Neural cell (in vitro differentiated cells): ENCODE results near the gene TSPAN9. TPM values are rescaled to one million over a fixed set of nuclear protein-coding genes. Genes with fewer than 3 reads are reported as not detected.
A peak's percentile ranks its signal among the peaks of the same experiment; 100 is the strongest.

ENCODE experiments used
- H2AFZ ChIP-seq: fragments of 200-600, 300-800 bp; sonication (generic), shearing (Covaris generic); 2 replicates; pipeline ENCODE4 v1.6.0; 2014; ENCODE audit warnings: low read depth, mild to moderate bottlenecking, antibody characterized with exemption, low read length, moderate library complexity
- H3F3A ChIP-seq: fragments of 200-600 bp; shearing (Covaris generic); 2 replicates; pipeline ENCODE4 v1.6.1; 2016; ENCODE audit warnings: mild to moderate bottlenecking, moderate library complexity, mixed read lengths, antibody characterized with exemption, low read length; ENCODE audit not compliant: insufficient read depth, poor library complexity, severe bottlenecking
- H3K27ac ChIP-seq: fragments of 200-600, 300-800 bp; sonication (generic), shearing (Covaris generic); 2 replicates; pipeline ENCODE4 v1.5.1; 2014; ENCODE audit warnings: mild to moderate bottlenecking, low read length, moderate library complexity
- H3K27me3 ChIP-seq: fragments of 300-800, 200-600 bp; sonication (generic), shearing (Covaris generic); 2 replicates; pipeline ENCODE4 v1.6.0; 2014; ENCODE audit warnings: mild to moderate bottlenecking, low read depth, low read length, moderate library complexity; ENCODE audit not compliant: insufficient read depth
- H3K36me3 ChIP-seq: fragments of 300-800, 200-600 bp; sonication (generic), shearing (Covaris generic); 2 replicates; pipeline ENCODE4 v1.5.1; 2014; ENCODE audit warnings: mild to moderate bottlenecking, antibody characterized with exemption, low read length, moderate library complexity; ENCODE audit not compliant: insufficient read depth
- H3K4me2 ChIP-seq: fragments of 300-800, 200-600 bp; sonication (generic), shearing (Covaris generic); 2 replicates; pipeline ENCODE4 v1.6.0; 2014; ENCODE audit warnings: mild to moderate bottlenecking, low read length
- H3K4me3 ChIP-seq: fragments of 300-800, 200-600 bp; sonication (generic), shearing (Covaris generic); 2 replicates; pipeline ENCODE4 v1.5.1; 2014; ENCODE audit warnings: mild to moderate bottlenecking, low read length, moderate library complexity
- H3K79me2 ChIP-seq: fragments of 200-600 bp; shearing (Covaris generic); replicated peaks from 2 replicates; pipeline ENCODE4 v1.6.0; 2014; ENCODE audit warnings: mild to moderate bottlenecking, low read length, moderate library complexity; ENCODE audit not compliant: insufficient read depth
- H3K9ac ChIP-seq: fragments of 300-800, 200-600 bp; sonication (generic), shearing (Covaris generic); 2 replicates; pipeline ENCODE4 v1.6.1; 2016; ENCODE audit warnings: mild to moderate bottlenecking, low read length, mixed read lengths
- H3K9me2 ChIP-seq: fragments of 200-600 bp; shearing (Covaris generic); 2 replicates; pipeline ENCODE4 v1.6.1; 2016; ENCODE audit warnings: mild to moderate bottlenecking, low read length, mixed read lengths; ENCODE audit not compliant: insufficient read depth
- H3K9me3 ChIP-seq: fragments of 200-600, 300-800 bp; sonication (generic), shearing (Covaris generic); 2 replicates; pipeline ENCODE4 v1.6.1; 2016; ENCODE audit warnings: mild to moderate bottlenecking, mixed run types, low read length, moderate library complexity, mixed read lengths
- H4K20me1 ChIP-seq: fragments of 200-600 bp; shearing (Covaris generic); 2 replicates; pipeline ENCODE4 v1.6.1; 2016; ENCODE audit warnings: mild to moderate bottlenecking, mixed run types; ENCODE audit not compliant: insufficient read depth
- EP300 ChIP-seq: fragments of 450-650 bp; conservative IDR thresholded peaks from 2 replicates; pipeline ENCODE4 v1.6.1; 2014; ENCODE audit warnings: antibody characterized with exemption, mild to moderate bottlenecking, moderate library complexity; ENCODE audit not compliant: poor library complexity, severe bottlenecking
- EZH2 ChIP-seq: fragments of 200-600, 300-800 bp; shearing (Covaris generic), sonication (generic); IDR thresholded peaks from 2 replicates; pipeline ENCODE4 v1.6.1; 2014; ENCODE audit warnings: antibody characterized with exemption, low read length, borderline replicate concordance, mild to moderate bottlenecking; ENCODE audit not compliant: insufficient read depth, poor library complexity, severe bottlenecking
- MXI1 ChIP-seq: fragments of 450-650 bp; conservative IDR thresholded peaks from 2 replicates; pipeline ENCODE4 v1.6.1; 2014; ENCODE audit warnings: antibody characterized with exemption, mild to moderate bottlenecking; ENCODE audit not compliant: poor library complexity, severe bottlenecking
- POLR2AphosphoS5 ChIP-seq: IDR thresholded peaks from 2 replicates; pipeline ENCODE4 v1.6.1; 2012
- RAD21 ChIP-seq: fragments of 450-650 bp; conservative IDR thresholded peaks from 2 replicates; pipeline ENCODE4 v1.6.1; 2014; ENCODE audit warnings: antibody characterized with exemption, mild to moderate bottlenecking, moderate library complexity
- SMC3 ChIP-seq: fragments of 450-650 bp; conservative IDR thresholded peaks from 2 replicates; pipeline ENCODE4 v1.6.1; 2014; ENCODE audit warnings: antibody characterized with exemption, mild to moderate bottlenecking, moderate library complexity; ENCODE audit not compliant: poor library complexity
- TAF1 ChIP-seq: IDR thresholded peaks from 2 replicates; pipeline ENCODE4 v1.6.1; 2012; ENCODE audit warnings: low read depth
- polyA plus RNA-seq: library from polyadenylated mRNA; depleted of rRNA; stranded (reverse); fragments of >200 nt; gene quantifications from 2 replicates; pipeline ENCODE4 v1.2.3, GENCODE V29; 2014
- TF ChIP-seq, protein P1 (sequence below): IDR thresholded peaks from 2 replicates; pipeline ENCODE4 v1.6.1; 2012; ENCODE audit warnings: borderline replicate concordance
- TF ChIP-seq, protein P2 (sequence below): fragments of 450-650 bp; IDR thresholded peaks from 2 replicates; pipeline ENCODE4 v1.5.1; 2014; ENCODE audit warnings: antibody characterized with exemption, mild to moderate bottlenecking, moderate library complexity; ENCODE audit not compliant: poor library complexity, severe bottlenecking

The TSPAN9 gene
- polyA plus RNA-seq, 1 donor from 2014 or later = 11.9 TPM

DNA sequence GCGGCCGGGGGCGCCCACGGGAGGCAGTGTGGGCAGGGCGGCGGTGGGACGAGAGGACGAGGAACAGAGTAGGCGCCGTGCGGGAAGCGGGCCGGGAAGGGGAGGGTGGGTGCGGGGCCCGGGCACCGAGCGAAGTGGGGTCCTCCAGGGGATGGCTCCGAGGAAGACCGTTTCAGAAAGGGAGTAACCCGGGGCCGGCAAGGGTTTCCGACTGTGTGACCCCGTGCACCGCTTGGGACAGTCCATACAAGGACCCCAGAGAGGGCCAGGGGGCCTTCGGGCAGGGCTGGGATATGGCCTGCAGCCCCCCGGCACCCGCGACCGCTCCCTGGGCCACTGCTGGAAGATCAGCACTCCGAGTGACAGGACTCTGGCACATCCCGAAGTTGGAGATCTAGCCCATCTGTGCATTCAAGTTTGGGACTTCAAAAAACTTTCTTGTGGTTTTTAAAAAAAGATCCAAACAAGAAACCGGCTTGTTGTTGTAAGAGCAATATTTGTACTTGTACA is 448 bp downstream of the TSPAN9 start:
- no peaks in the 10 kb centered on the region for H3K79me2 ChIP-seq
- no peaks in the 10 kb centered on the region for H3F3A ChIP-seq
- no peak overlapping the region for H3K27ac ChIP-seq
- no peaks in the 10 kb centered on the region for H3K9me3 ChIP-seq
- no peaks in the 10 kb centered on the region for H3K36me3 ChIP-seq
- H3K27me3 ChIP-seq = no peaks in the 10 kb centered on the region
- no peak for TF ChIP-seq EP300
- H2AFZ ChIP-seq = no peak overlapping the region
- H3K9ac ChIP-seq = peak overlapping the region; percentile 60
- peak overlapping the region; percentile 11 for H3K4me2 ChIP-seq
- peak overlapping the region; percentile 69 for H3K4me3 ChIP-seq
- H4K20me1 ChIP-seq = no peaks in the 10 kb centered on the region
- no peaks in the 10 kb centered on the region for H3K9me2 ChIP-seq

DNA sequence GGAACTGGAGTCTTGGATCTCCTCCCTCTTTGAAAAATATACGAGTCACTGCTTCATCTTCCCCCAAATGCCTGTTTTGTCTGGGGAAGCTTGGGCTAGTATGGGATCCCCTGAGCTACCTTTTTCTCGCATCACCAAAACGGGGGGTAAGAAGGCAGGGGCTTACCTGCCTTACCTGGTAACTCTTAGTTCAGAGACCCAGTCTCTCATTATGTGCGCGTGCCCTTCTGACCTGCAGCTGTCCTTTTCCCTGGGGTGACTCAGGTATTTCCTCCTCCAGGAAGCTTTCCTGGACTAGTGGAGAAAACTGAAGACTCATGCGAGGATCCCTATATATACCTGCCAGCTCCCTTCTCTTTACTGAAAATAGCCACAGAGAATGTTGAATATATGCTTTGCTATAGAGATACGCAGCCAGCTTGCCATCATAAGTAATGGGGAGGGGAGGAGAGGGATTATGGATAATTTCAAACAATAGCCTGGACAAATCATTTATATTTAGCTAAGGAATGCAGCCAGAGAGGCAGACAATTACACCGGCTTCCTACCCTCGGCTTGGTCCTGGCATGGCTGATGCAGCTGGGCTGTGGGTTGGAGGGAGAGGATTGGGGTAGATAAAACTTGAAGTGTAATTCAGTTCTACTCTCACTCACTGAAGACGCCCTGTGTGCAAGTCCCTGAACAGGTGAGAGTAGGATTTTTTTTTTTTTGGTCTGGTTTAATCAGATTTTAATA is 1.1 kb downstream of the TSPAN9 start:
- no peak overlapping the region for H2AFZ ChIP-seq
- H3F3A ChIP-seq = no peaks in the 10 kb centered on the region
- H3K9me2 ChIP-seq = no peaks in the 10 kb centered on the region
- TF ChIP-seq, protein P1, sequence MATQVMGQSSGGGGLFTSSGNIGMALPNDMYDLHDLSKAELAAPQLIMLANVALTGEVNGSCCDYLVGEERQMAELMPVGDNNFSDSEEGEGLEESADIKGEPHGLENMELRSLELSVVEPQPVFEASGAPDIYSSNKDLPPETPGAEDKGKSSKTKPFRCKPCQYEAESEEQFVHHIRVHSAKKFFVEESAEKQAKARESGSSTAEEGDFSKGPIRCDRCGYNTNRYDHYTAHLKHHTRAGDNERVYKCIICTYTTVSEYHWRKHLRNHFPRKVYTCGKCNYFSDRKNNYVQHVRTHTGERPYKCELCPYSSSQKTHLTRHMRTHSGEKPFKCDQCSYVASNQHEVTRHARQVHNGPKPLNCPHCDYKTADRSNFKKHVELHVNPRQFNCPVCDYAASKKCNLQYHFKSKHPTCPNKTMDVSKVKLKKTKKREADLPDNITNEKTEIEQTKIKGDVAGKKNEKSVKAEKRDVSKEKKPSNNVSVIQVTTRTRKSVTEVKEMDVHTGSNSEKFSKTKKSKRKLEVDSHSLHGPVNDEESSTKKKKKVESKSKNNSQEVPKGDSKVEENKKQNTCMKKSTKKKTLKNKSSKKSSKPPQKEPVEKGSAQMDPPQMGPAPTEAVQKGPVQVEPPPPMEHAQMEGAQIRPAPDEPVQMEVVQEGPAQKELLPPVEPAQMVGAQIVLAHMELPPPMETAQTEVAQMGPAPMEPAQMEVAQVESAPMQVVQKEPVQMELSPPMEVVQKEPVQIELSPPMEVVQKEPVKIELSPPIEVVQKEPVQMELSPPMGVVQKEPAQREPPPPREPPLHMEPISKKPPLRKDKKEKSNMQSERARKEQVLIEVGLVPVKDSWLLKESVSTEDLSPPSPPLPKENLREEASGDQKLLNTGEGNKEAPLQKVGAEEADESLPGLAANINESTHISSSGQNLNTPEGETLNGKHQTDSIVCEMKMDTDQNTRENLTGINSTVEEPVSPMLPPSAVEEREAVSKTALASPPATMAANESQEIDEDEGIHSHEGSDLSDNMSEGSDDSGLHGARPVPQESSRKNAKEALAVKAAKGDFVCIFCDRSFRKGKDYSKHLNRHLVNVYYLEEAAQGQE = no peak
- TF ChIP-seq TAF1 = no peak
- TF ChIP-seq POLR2AphosphoS5 = no peak
- TF ChIP-seq SMC3 = no peak
- no peak for TF ChIP-seq RAD21
- TF ChIP-seq EZH2 = no peak
- TF ChIP-seq EP300 = no peak
- TF ChIP-seq, protein P2, sequence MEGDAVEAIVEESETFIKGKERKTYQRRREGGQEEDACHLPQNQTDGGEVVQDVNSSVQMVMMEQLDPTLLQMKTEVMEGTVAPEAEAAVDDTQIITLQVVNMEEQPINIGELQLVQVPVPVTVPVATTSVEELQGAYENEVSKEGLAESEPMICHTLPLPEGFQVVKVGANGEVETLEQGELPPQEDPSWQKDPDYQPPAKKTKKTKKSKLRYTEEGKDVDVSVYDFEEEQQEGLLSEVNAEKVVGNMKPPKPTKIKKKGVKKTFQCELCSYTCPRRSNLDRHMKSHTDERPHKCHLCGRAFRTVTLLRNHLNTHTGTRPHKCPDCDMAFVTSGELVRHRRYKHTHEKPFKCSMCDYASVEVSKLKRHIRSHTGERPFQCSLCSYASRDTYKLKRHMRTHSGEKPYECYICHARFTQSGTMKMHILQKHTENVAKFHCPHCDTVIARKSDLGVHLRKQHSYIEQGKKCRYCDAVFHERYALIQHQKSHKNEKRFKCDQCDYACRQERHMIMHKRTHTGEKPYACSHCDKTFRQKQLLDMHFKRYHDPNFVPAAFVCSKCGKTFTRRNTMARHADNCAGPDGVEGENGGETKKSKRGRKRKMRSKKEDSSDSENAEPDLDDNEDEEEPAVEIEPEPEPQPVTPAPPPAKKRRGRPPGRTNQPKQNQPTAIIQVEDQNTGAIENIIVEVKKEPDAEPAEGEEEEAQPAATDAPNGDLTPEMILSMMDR = no peak
- no peak for TF ChIP-seq MXI1
- no peak overlapping the region for H3K27ac ChIP-seq
- no peaks in the 10 kb centered on the region for H3K36me3 ChIP-seq
- H3K9me3 ChIP-seq = no peaks in the 10 kb centered on the region
- H3K27me3 ChIP-seq = no peaks in the 10 kb centered on the region
- no peak overlapping the region for H3K4me2 ChIP-seq
- peak overlapping the region; percentile 69 for H3K4me3 ChIP-seq
- peak overlapping the region; percentile 60 for H3K9ac ChIP-seq
- no peaks in the 10 kb centered on the region for H3K79me2 ChIP-seq
- no peaks in the 10 kb centered on the region for H4K20me1 ChIP-seq
